Activated CD8-positive, alpha-beta memory T cell treated with anti-CD3 and anti-CD28 coated beads, Interleukin-2, amount 50 U/mL, for 4 hours (primary cell): ENCODE measurements around the gene SLFN13.
A peak's percentile ranks its signal among the peaks of the same experiment; 100 is the strongest.
"Not testable (repeated sequence)": the region's sequence is repeated elsewhere in the genome, so short reads cannot be mapped to it uniquely, and the experiment has no call there.

Source experiments
- DNase-seq: peaks from one replicate; pipeline ENCODE4 v3.0.0-alpha.2; 2020

The SLFN13 gene

GRCh38 chr17:35448214-35448898 lies at the start of gene SLFN13:
Gene SLFN13 (minus strand): TSS chr17:35448766. CDS start chr17:35445680, 3,086 bp downstream.
- peak; percentile 83 for DNase-seq

- no peak for DNase-seq
Measured at GRCh38 chr17:35496451-35497290, 48.1 kb upstream of the SLFN13 start.

DNA sequence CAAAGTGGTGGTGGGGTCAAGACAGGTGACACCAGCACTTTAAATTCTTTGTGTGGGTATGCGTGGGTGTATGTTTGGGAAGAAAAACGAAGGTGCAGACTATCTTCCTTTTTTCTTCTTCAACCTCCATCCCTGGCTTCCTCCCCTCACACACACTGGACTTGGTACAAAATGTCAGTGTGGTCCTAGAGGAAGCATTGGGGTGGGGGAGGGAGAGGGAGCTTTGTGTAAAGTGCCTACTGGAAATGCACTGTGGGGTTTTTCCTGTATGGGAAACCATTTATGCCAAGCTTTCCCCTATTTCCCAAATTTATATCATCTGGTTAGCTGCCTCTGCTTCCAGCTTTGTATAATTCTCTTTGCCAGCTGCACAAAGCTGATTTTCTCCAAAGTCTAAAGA lies 44.5 kb upstream of the SLFN13 start:
- no peak for DNase-seq

DNA sequence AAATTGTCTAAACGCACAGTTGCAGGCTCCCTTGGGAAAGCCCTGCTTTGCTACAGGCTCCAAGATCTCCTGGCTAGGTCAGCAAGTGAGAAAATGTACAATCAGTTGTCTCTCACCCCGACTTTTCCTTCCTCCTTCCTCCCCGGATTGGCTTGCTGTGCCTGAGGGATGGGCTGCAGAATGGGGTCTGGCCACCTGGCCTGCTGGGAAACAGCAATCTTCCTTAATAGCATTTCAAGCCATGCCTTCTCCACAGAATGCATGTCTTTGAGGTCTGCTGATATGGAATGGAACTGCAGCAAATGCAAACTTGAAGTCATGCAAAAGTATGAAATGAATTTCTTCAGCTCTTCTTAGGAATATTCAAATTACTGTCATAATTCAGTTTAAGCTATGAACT lies 42.9 kb upstream of the SLFN13 start:
- no peak for DNase-seq

DNA sequence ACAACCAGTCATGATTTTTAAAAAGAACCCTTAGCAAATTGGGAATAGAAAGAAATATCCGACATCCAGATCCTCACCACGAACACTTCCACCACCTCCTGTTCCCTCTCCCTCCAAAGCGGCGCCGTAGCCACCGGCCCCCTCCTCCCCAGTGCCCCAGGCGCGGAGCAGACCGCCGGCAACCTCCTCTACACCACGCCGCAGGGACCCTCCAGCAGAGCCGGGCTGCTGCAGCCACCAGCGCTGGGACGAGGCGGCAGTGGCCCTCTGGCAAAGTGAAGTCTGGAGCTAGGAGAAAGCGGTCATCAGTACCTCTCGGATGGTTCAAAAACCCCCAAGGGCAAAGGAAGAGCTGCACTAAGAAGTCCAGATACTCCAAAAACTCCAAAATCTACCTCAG lies 41.4 kb upstream of the SLFN13 start:
- no peak for DNase-seq

- DNase-seq: no peak
Measured at GRCh38 chr17:35488991-35489390, 40.4 kb upstream of the SLFN13 start.

DNA sequence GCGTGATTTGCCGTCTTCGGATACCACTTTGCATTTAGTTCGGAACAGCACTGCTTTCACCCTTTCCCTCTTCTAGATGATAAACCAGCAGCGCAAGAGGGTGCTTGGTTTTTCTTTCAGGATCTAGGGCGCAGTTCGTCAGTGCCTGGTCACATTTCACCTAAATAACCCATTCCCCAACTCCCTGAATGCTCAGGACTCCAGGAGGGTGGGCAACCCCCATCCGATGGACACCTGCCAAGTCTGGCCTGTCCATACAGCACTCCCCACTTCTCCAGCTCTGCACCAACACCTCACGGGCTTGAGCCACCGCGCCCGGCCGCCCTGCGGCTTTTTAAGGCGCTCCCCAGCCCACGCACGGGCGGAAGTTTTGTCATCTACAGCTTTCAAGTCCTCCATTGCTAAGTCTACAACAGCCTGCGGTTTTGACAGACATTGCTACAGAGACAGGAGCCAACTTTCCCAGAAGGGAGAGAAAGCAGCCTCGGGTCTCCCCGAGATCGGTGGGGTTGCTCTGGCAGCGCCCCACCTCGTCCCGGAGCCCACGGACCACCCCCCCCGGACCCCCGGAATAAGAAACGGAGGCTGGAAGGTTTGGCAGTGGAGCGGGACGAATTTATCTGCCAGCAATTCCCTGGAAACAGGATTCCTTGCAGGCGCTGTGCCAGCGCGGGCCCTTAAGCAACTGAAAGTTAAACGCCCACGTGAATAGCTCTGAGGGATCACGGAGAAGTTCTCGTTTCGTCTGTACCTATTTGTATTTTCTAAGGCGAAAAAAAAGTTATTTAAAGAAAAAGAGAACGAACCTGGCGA lies 38.6 kb upstream of the SLFN13 start:
- peak; percentile 82 for DNase-seq

GRCh38 chr17:35479271-35479670 lies 30.7 kb upstream of the SLFN13 start:
- no peak for DNase-seq

- no peak for DNase-seq
Measured at GRCh38 chr17:35477248-35477647, 28.7 kb upstream of the SLFN13 start.

- DNase-seq: no peak
Measured at GRCh38 chr17:35476283-35476820, 27.8 kb upstream of the SLFN13 start.

DNA sequence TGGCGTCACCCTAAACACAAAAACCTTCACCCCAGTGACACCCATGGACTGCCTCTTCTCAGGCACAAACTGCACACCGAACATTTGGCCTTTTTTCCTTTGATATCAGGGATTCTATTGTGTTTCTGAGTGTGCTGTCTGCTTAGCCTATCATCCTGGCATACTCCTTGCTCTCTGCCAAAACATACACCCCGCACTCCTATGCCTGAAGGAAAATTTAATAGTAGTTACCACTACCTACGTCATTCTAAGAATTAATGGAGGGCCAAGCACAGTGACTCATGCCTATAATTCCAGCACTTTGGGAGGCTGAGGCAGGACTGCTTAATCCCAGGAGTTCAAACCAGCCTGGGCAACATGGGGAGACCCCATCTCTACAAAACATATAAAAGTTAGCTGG lies 19.9 kb upstream of the SLFN13 start:
- DNase-seq: no peak

GRCh38 chr17:35467824-35468223 lies 19.3 kb upstream of the SLFN13 start:
- DNase-seq: no peak

DNA sequence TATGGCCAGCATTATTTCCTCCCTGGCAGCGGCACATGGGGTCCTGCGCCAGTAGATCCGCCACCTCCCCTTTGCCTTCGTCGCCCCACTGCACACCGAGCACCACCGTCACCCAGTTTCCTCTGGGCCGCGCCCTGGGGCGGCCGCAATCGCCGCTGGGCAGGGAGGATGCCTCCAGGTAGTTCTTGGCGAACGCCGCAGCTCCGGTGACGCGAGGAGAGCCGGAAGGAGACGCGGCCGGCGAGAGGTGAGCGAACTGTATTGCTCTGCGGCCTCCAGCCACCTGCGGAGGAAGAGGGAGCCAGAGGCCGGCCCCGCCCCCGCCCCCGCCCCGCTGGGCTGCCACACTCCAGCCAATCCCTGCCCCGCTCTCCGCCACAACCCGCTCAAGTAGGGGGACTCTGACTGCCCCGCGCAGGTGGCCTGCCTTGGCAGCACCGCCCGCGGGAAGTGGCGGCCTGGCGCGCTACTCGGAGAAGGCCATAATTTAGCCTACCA lies 11.8 kb upstream of the SLFN13 start:
- peak; percentile 48 for DNase-seq

- DNase-seq: not testable (repeated sequence)
Measured at GRCh38 chr17:35454035-35454434, 5.5 kb upstream of the SLFN13 start.

DNA sequence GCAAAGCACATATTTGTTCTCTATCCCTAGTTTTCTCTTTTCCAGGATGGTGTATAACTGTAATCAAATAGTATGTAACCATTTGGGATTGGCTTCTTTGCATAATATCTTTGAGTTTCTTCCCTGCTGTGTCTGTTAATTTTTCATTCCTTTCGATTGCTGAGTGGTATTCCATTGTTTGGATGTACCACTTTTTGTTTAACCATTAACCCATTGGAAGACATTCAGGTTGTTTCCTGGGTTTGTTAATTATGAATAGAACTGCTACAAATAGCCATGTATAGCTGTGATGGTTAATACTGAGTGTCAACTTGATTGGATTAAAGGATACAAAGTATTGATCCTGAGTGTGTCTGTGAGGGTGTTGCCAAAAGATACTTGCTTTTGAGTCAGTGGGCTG lies 4.6 kb upstream of the SLFN13 start:
- DNase-seq: no peak

- no peak for DNase-seq
Measured at GRCh38 chr17:35449371-35449931, 885 bp upstream of the SLFN13 start.

DNA sequence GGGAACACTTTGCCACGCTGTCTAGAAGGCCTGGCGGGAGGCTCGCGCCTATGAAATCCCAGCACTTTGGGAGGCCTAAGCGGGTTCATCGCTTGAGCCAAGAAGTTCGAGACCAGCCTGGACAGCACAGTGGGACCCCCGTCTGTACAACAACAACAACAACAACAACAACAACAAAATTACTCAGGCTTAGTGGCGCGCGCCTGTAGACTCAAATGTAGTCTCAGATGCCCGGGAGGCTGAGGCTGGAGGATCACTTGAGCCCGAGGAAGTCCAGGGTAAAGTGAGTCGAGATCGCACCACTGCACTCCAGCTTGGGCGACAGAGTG lies 297 bp upstream of the SLFN13 start:
- DNase-seq: no peak

DNA sequence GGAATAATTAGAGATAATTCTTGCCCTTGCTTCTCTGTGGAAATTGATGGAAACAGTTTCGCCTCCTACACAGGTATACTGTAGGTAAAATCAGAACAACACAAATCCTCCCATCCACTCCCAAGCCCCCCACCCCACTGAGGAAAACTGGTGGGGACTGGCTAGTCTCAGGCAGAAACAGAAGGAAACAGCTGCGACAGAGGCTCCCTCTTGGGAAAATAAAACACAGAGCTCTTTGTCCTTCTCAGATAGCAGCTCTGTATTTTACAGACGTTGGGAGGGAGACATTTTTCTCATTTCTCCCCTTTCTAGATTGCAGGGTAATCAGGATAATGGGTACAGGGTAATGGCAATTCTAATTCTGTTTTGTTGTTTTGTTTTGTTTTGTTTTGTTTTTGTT lies 1.1 kb downstream of the SLFN13 start:
- DNase-seq: no peak

DNA sequence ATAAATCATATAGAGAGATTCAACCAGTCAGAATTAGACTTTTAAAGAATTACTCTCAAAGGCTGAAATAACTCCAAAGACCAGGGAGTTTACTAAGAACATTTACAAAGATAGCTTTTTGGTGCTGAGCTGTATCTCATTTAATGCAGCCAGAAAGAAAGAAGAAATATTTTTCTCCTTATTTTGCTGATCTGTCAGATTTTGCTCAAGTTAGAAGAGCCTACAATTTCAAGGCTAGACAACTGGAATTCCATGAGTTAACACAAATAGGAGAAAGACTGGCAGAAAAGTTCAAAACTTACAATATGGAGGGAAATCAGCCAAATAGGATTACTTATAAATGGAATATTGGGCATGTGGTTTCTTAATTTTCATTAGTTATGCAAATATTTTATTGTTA lies 10.1 kb downstream of the SLFN13 start:
- DNase-seq: no peak

DNA sequence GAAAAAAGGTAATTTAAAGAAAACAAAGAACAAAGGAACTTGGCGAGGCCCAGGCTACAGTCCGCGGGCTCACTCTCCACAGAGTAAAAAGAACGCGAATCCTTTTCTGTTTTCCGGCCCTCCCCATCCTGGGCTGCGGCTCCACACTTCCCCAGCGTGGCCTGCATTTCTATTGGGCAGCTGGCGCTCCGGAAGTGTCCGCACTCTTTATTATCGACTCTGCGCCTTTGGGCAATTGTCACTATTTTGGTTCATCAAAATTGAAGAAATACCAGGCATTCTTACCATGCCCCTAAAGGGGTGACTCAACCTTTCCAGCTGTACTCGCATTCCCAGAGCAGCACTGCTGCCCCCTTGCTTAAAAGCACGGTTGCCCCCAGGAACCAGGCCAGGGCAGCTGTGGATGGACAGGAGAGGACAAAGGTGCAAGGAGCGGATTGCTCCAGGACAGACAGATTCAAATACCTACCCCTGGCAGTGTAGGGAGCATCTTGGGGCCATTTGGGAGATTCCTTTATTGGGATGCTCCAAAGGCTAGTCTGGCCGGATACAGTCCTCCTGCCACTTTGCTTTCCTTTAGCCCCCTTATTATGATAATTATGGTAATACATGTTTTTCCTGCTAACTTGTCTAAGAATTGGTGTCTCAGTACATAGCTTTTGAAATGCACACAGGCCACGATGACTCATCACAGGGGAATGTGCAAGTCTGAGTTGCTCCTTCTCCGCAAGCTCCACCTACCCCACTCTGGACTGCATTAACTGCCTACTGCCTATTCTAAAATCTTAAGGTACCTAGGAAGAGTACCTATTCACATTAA lies 15.3 kb downstream of the SLFN13 start:
- peak; percentile 72 for DNase-seq

GRCh38 chr17:35432176-35433074 lies 16.1 kb downstream of the SLFN13 start, which contains the start of gene SLFN12:
Gene SLFN12 (minus strand): TSS chr17:35432500. CDS start chr17:35423028, 9,472 bp downstream.
- DNase-seq: peak; percentile 44
